Measurements from ENCODE around the gene PSMA6.

DNA sequence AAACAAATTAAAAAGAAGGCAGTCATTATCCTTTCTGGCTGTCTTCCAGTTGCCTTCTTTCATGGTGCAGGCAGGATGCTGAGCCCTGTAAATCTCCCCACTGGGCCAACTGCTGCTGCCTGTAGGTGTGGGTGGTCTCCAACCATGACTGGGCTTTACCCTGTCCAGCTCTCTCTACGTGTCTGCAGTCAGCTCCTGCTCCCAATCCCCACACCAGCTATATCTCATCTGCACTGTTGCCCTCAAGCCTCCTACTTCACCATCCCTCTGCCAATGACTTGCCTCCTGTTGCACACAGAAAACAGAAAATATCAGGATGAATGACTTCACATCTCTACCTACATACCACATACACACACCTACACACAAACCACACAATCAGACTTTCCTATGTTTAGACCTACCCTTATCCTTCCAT is 39.7 kb upstream of the PSMA6 start:
- TF ChIP-seq, protein P1, sequence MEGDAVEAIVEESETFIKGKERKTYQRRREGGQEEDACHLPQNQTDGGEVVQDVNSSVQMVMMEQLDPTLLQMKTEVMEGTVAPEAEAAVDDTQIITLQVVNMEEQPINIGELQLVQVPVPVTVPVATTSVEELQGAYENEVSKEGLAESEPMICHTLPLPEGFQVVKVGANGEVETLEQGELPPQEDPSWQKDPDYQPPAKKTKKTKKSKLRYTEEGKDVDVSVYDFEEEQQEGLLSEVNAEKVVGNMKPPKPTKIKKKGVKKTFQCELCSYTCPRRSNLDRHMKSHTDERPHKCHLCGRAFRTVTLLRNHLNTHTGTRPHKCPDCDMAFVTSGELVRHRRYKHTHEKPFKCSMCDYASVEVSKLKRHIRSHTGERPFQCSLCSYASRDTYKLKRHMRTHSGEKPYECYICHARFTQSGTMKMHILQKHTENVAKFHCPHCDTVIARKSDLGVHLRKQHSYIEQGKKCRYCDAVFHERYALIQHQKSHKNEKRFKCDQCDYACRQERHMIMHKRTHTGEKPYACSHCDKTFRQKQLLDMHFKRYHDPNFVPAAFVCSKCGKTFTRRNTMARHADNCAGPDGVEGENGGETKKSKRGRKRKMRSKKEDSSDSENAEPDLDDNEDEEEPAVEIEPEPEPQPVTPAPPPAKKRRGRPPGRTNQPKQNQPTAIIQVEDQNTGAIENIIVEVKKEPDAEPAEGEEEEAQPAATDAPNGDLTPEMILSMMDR (IDR thresholded peaks at IDR 0.05), result no peak
- no peak for TF ChIP-seq POLR2A (IDR thresholded peaks at IDR 0.05)

All from gastroesophageal sphincter (tissue), 3 donors.